H9 (cell line): Measurements from ENCODE around the gene CUBN. TPM values are rescaled to one million over a fixed set of nuclear protein-coding genes. Genes with fewer than 3 reads are reported as not detected.

Experiments
- DNase-seq: peaks from one replicate; pipeline ENCODE4 v3.0.0-alpha.2; 2017
- H2AFZ ChIP-seq: one replicate; pipeline ENCODE4 v1.6.1; 2013; ENCODE audit warnings: mild to moderate bottlenecking, low read length, control low read depth, moderate library complexity
- H2AK5ac ChIP-seq: 2 replicates; pipeline ENCODE4 v1.6.1; 2013; ENCODE audit warnings: low read length, control low read depth, mixed read lengths; ENCODE audit not compliant: insufficient read length
- H2BK120ac ChIP-seq: one replicate; pipeline ENCODE4 v1.6.1; 2013; ENCODE audit warnings: low read depth, mild to moderate bottlenecking, low read length, control low read depth, inconsistent platforms; ENCODE audit not compliant: poor library complexity, severe bottlenecking
- H2BK12ac ChIP-seq: 2 replicates; pipeline ENCODE4 v1.6.1; 2013; ENCODE audit warnings: low read length, control low read depth, mixed read lengths, low read depth; ENCODE audit not compliant: insufficient read length
- H2BK15ac ChIP-seq: 2 replicates; pipeline ENCODE4 v1.6.1; 2013; ENCODE audit warnings: low read depth, low read length, control low read depth
- H2BK20ac ChIP-seq: one replicate; pipeline ENCODE4 v1.6.1; 2013; ENCODE audit warnings: low read depth, mild to moderate bottlenecking, low read length, control low read depth, inconsistent platforms; ENCODE audit not compliant: poor library complexity, severe bottlenecking
- H2BK5ac ChIP-seq: 2 replicates; pipeline ENCODE4 v1.6.1; 2013; ENCODE audit warnings: low read length, control low read depth, mixed read lengths; ENCODE audit not compliant: insufficient read length
- H3K14ac ChIP-seq: 2 replicates; pipeline ENCODE4 v1.6.1; 2013; ENCODE audit warnings: low read length, control low read depth; ENCODE audit not compliant: insufficient read depth
- H3K18ac ChIP-seq: 2 replicates; pipeline ENCODE4 v1.6.1; 2013; ENCODE audit warnings: low read depth, mild to moderate bottlenecking, mixed read lengths, low read length, control low read depth; ENCODE audit not compliant: insufficient read length
- H3K23ac ChIP-seq: 2 replicates; pipeline ENCODE4 v1.6.1; 2013; ENCODE audit warnings: low read length, control low read depth, mixed read lengths, low read depth; ENCODE audit not compliant: insufficient read length
- H3K23me2 ChIP-seq: 2 replicates; pipeline ENCODE4 v1.6.1; 2013; ENCODE audit warnings: low read depth, mild to moderate bottlenecking, mixed read lengths, low read length, control low read depth; ENCODE audit not compliant: insufficient read length, poor library complexity, severe bottlenecking
- H3K27ac ChIP-seq: 2 replicates; pipeline ENCODE4 v1.5.1; 2013; ENCODE audit warnings: low read length, control low read depth, mixed read lengths, low read depth; ENCODE audit not compliant: insufficient read length
- H3K27me3 ChIP-seq: 2 replicates; pipeline ENCODE4 v1.6.1; 2013; ENCODE audit warnings: low read length, control low read depth, inconsistent platforms; ENCODE audit not compliant: insufficient read depth
- H3K4ac ChIP-seq: 2 replicates; pipeline ENCODE4 v1.6.1; 2013; ENCODE audit warnings: low read depth, mild to moderate bottlenecking, control low read depth, inconsistent platforms, low read length, moderate library complexity
- H3K4me1 ChIP-seq: 2 replicates; pipeline ENCODE4 v1.6.1; 2013; ENCODE audit warnings: low read length, control low read depth, inconsistent platforms; ENCODE audit not compliant: insufficient read depth
- H3K4me2 ChIP-seq: 2 replicates; pipeline ENCODE4 v1.6.1; 2013; ENCODE audit warnings: low read length, control low read depth, mixed read lengths; ENCODE audit not compliant: insufficient read length, insufficient read depth
- H3K56ac ChIP-seq: 2 replicates; pipeline ENCODE4 v1.6.1; 2013; ENCODE audit warnings: low read depth, mild to moderate bottlenecking, mixed read lengths, low read length, control low read depth; ENCODE audit not compliant: insufficient read length
- H3K79me1 ChIP-seq: 2 replicates; pipeline ENCODE4 v1.6.1; 2013; ENCODE audit warnings: low read depth, mild to moderate bottlenecking, moderate library complexity, low read length, control low read depth, inconsistent platforms; ENCODE audit not compliant: insufficient read depth, poor library complexity, severe bottlenecking
- H3K79me2 ChIP-seq: 2 replicates; pipeline ENCODE4 v1.6.1; 2013; ENCODE audit warnings: low read length, control low read depth, inconsistent platforms; ENCODE audit not compliant: insufficient read depth
- H3K9ac ChIP-seq: 2 replicates; pipeline ENCODE4 v1.6.1; 2013; ENCODE audit warnings: low read length, control low read depth, mixed read lengths; ENCODE audit not compliant: insufficient read length; ENCODE audit errors: extremely low read depth
- H3K9me3 ChIP-seq: one replicate; pipeline ENCODE4 v1.6.1; 2013; ENCODE audit warnings: low read depth, low read length, inconsistent platforms; ENCODE audit not compliant: control insufficient read depth
- H3T11ph ChIP-seq: one replicate; pipeline ENCODE4 v1.6.1; 2013; ENCODE audit warnings: mild to moderate bottlenecking, low read length, control low read depth, inconsistent platforms
- H4K20me1 ChIP-seq: one replicate; pipeline ENCODE4 v1.6.1; 2013; ENCODE audit not compliant: control insufficient read depth, insufficient read length, insufficient read depth
- H4K5ac ChIP-seq: 2 replicates; pipeline ENCODE4 v1.6.1; 2013; ENCODE audit warnings: low read depth, mild to moderate bottlenecking, mixed read lengths, low read length, control low read depth; ENCODE audit not compliant: insufficient read length
- H4K8ac ChIP-seq: replicated peaks from 2 replicates; pipeline ENCODE4 v1.6.1; 2013; ENCODE audit warnings: low read length, control low read depth, mixed read lengths, low read depth; ENCODE audit not compliant: insufficient read length
- H4K91ac ChIP-seq: 2 replicates; pipeline ENCODE4 v1.6.1; 2013; ENCODE audit warnings: low read depth, mild to moderate bottlenecking, moderate library complexity, mixed read lengths, low read length, control low read depth; ENCODE audit not compliant: insufficient read length
- H3K27ac Mint-ChIP-seq, 3 experiments: 2 replicates in 2 of 3; 3 replicates in 1 of 3; pipeline ENCODE4 v1.8.0; 2020 to 2021; ENCODE audit warnings: mixed read lengths in 3 of 3, mild to moderate bottlenecking in 1 of 3, moderate library complexity in 1 of 3
- H3K27me3 Mint-ChIP-seq: 2 replicates; pipeline ENCODE4 v1.8.0; 2021; ENCODE audit warnings: low read depth, mild to moderate bottlenecking, moderate library complexity, mixed read lengths
- H3K36me3 Mint-ChIP-seq, 3 experiments: 2 replicates in 2 of 3; 3 replicates in 1 of 3; pipeline ENCODE4 v1.8.0; 2020 to 2021; ENCODE audit warnings: low read depth in 3 of 3, mixed read lengths in 3 of 3; ENCODE audit not compliant: insufficient read depth in 1 of 3
- H3K4me1 Mint-ChIP-seq, 2 experiments: 2 replicates each; pipeline ENCODE4 v1.8.0; 2020; ENCODE audit warnings: mixed read lengths in 2 of 2
- H3K4me3 Mint-ChIP-seq, 2 experiments: 2 replicates in 1 of 2; 3 replicates in 1 of 2; pipeline ENCODE4 v1.8.0; 2020 to 2021; ENCODE audit warnings: mild to moderate bottlenecking in 2 of 2, mixed read lengths in 2 of 2, moderate library complexity in 1 of 2
- H3K9me3 Mint-ChIP-seq, 2 experiments: 2 replicates in 1 of 2; 3 replicates in 1 of 2; pipeline ENCODE4 v1.8.0; 2020; ENCODE audit warnings: mild to moderate bottlenecking in 2 of 2, mixed read lengths in 2 of 2, moderate library complexity in 1 of 2
- CTCF ChIP-seq: fragments of 200-600 bp; sonication (generic); conservative IDR thresholded peaks from 3 replicates; pipeline ENCODE4 v1.8.0; 2021; ENCODE audit warnings: antibody characterized with exemption, mild to moderate bottlenecking
- WGBS: extraction: QIAGEN DNeasy Blood & Tissue Kit; methylation state at CpG from one replicate; pipeline ENCODE4 v1.1.7; 2013; ENCODE audit warnings: missing lambda C conversion rate, low lambda C conversion rate, mixed read lengths; ENCODE audit not compliant: insufficient read length; ENCODE audit errors: extremely low coverage; 5-methylcytosine and 5-hydroxymethylcytosine counted together
- total RNA-seq: library from RNA; stranded (reverse); gene quantifications from 2 replicates; pipeline ENCODE4 v1.2.1, GENCODE V29; 2021

Gene CUBN
- total RNA-seq, 1 experiment from 2014 or later = 0.26 TPM

- Histone ChIP-seq H3K9ac (no peak overlapping the region), H2BK120ac (no peak overlapping the region), H2AFZ (no peak overlapping the region), H2BK5ac (no peak overlapping the region), H3K23me2 (peaks cover 4% of the 10 kb centered on the region), H3K9me3 (peaks cover 20% of the 10 kb centered on the region), H2AK5ac (no peak overlapping the region), H4K20me1 (no peaks in the 10 kb centered on the region), H2BK20ac (no peak overlapping the region), H3K4ac (no peak overlapping the region), H3K79me2 (no peaks in the 10 kb centered on the region), H3K56ac (no peak overlapping the region), H3K18ac (no peak overlapping the region), H3K27ac (no peak overlapping the region), H4K5ac (no peak overlapping the region), H4K8ac (no peak overlapping the region), H3K23ac (no peak overlapping the region), H2BK12ac (no peak overlapping the region), H3K27me3 (no peaks in the 10 kb centered on the region; the same call in 1 of the 2 replicates), H3K4me2 (no peak overlapping the region), H3T11ph (no peak overlapping the region), H3K14ac (no peak overlapping the region), H3K79me1 (no peaks in the 10 kb centered on the region), H4K91ac (no peak overlapping the region), H2BK15ac (no peak overlapping the region), H3K4me1 (0 out of 2 replicates have a peak, but pooled peaks cover 2% of the 10 kb centered on the region)
- TF ChIP-seq CTCF = no peak
- Mint-ChIP-seq H3K36me3 (peaks cover 19 to 22% (median 20%) of the 10 kb centered on the region in 3 experiments), H3K27ac (no peak overlapping the region), H3K4me1 (peaks cover 9 to 14% of the 10 kb centered on the region in 2 experiments), H3K27me3 (peaks cover 13% of the 10 kb centered on the region), H3K4me3 (no peak overlapping the region), H3K9me3 (peaks cover 24 to 26% of the 10 kb centered on the region in 2 experiments)
- no peak for DNase-seq
- no CpG with 5 or more reads among the region's 6 CpGs for WGBS
These were observed 310.6 kb downstream of the CUBN start for GRCh38 chr10:16819026-16819425.
